Measurements from ENCODE around the gene CD79A. TPM values are rescaled to one million over a fixed set of nuclear protein-coding genes. Genes with fewer than 3 reads are reported as not detected.

CD79A gene
- total RNA-seq, 4 donors from 2014 or later = 0.72 to 1.8 TPM; not detected in 2

GRCh38 chr19:41853768-41854167 is 23.3 kb upstream of the CD79A start:
- TF ChIP-seq, protein P1, sequence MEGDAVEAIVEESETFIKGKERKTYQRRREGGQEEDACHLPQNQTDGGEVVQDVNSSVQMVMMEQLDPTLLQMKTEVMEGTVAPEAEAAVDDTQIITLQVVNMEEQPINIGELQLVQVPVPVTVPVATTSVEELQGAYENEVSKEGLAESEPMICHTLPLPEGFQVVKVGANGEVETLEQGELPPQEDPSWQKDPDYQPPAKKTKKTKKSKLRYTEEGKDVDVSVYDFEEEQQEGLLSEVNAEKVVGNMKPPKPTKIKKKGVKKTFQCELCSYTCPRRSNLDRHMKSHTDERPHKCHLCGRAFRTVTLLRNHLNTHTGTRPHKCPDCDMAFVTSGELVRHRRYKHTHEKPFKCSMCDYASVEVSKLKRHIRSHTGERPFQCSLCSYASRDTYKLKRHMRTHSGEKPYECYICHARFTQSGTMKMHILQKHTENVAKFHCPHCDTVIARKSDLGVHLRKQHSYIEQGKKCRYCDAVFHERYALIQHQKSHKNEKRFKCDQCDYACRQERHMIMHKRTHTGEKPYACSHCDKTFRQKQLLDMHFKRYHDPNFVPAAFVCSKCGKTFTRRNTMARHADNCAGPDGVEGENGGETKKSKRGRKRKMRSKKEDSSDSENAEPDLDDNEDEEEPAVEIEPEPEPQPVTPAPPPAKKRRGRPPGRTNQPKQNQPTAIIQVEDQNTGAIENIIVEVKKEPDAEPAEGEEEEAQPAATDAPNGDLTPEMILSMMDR (IDR thresholded peaks at IDR 0.05) = no peak
- no peak for ATAC-seq (ENCODE audit: low FRiP score)
- DNase-seq (ENCODE audit: low spot score) = no peak

DNA sequence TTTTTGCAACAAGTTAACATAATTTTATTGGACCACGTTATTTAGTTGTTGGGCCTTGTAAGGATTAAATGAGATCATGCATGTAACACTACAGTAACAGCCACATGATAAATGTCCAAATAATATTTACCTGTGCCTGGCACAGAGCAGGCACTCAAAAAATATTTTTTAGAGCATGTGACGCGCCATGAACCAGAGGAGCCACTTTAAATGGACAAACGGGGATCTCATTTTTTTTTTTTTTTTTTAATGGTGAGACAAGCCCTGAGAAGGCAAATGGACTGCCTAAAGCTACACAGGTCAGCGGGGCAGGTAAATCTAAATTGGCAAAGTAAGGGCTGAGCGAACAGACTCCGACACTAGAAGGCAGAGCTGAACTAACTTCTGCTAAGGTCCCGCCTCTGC is 17.9 kb upstream of the CD79A start:
- TF ChIP-seq, protein P1 (IDR thresholded peaks at IDR 0.05) = no peak
- DNase-seq (ENCODE audit: low spot score) (no peak), ATAC-seq (ENCODE audit: low FRiP score) (no peak)

- ATAC-seq (ENCODE audit: low FRiP score) = peak; percentile 94
- TF ChIP-seq, protein P1 (IDR thresholded peaks at IDR 0.05) = peak in 1 of 3 donors; percentile 65
- DNase-seq (ENCODE audit: low spot score) = peak; percentile 99
Measured at GRCh38 chr19:41859618-41860418, 17.3 kb upstream of the CD79A start, which contains the start of gene RPS19. TSS of gene RPS19 (plus strand) at chr19:41860255. CDS start at chr19:41860775, 520 bp downstream.

DNA sequence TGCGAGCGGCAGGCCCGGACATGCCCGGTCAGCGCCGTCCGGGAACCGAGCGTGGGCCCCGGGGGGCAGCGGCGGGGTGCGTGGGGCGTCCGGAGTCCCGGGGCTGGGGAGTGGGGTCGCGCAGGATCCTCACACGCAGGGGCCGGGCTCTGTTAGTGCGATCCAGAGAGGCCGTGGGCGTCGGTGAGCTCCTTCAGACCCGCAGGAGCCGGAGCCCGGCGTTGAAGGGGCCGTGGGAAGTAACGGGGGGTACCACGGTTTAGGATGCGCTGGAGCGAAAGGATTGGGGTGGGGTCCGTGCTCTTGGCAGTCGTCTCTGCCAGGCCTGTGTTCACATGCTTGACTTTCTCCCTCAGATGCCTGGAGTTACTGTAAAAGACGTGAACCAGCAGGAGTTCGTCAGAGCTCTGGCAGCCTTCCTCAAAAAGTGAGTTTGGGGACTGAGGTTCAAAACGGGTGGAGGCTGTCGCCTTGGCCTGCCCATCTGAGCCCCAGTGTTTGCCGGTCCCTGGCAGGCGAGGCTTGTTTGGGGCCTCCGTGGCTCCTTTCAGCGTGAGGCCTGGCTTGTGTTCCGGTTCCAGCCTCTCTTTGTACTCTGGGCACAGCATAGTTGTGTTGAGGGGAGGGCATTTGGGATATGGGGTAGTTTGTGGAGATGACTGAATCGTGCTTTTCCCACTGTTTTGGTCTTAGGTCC is 16.5 kb upstream of the CD79A start:
- ATAC-seq (ENCODE audit: low FRiP score) (no peak), DNase-seq (ENCODE audit: low spot score) (no peak)
- TF ChIP-seq, protein P1 (IDR thresholded peaks at IDR 0.05) = no peak

DNA sequence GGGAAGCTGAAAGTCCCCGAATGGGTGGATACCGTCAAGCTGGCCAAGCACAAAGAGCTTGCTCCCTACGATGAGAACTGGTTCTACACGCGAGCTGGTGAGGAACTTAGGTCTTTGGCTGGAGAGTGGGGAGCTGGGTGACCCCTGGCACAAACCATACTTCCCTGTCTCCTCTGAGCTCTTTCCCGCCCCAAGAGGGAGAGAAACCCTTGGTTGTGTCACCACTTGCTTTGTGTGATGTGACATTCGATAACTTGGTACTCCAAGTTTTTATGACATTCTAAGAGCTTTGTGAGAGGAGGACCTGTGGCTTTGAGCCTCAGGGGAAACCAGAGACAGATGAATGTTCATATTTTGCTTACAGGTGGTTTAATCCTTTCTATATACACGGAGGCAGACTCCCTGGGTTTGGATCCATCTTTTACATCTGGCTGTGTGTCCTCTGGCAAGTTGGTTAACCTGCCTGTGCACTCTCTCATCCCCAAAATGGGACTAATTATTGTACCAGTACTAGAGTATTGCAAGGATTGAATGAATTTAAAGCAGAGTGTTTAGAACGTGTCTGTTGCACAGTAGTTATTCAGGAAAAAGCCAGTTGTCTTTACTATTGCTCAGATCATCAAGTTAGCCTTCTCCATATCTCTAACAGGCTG is 15.8 kb upstream of the CD79A start:
- TF ChIP-seq, protein P1 (IDR thresholded peaks at IDR 0.05) = no peak
- DNase-seq (ENCODE audit: low spot score) (no peak), ATAC-seq (ENCODE audit: low FRiP score) (no peak)

DNA sequence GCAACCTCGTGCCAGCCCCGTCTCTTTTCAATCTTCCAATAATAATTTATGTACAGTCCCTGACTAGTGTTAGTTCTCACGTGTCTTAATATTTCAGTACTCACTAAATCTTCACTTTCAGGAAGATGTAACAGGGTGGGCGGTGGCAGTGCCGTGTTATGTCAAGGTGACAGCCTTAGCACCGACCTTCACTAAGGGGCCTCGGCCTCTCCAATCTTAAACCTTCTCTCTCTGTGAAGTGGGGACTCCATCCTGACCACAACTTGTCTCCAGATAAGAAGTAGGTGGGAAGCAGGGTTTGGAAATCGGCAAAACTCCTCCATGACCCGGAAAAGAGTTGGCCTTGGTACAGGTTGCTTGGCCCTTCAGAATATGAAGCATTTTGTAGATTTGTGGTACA is 15.2 kb upstream of the CD79A start:
- ATAC-seq (ENCODE audit: low FRiP score) (no peak), DNase-seq (ENCODE audit: low spot score) (no peak)
- TF ChIP-seq, protein P1 (IDR thresholded peaks at IDR 0.05) = no peak
